SHP77 treated with DMSO at 0.1 percent for 48 hours (cell line): ENCODE results near the gene C2orf42.
"Not testable (repeated sequence)": the region's sequence is repeated elsewhere in the genome, so short reads cannot be mapped to it uniquely, and the experiment has no call there.

Experiments
- DNase-seq: peaks from one replicate; lab custom pipeline; 2025; lab: John Stamatoyannopoulos, UW

The C2orf42 gene

DNA sequence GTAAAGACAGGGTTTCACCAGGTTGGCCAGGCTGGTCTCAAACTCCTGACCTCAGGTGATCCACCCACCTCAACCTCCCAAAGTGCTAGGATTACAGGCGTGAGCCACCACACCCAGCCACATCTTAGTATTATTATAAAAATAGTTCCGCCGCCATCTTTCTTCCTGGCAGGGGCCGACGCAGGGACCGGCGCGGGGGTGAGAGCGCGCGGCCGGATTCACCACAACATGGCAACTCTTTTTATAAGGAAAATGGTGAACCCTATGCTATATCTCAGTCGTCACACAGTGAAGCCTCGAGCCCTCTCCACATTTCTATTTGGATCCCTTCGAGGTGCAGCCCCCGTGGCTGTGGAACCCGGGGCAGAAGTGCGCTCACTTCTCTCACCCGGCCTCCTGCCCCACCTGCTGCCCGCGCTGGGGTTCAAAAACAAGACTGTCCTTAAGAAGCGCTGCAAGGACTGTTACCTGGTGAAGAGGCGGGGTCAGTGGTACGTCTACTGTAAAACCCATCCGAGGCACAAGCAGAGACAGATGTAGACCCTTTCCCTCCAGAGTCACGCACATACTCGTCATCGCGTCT, 88.4 kb downstream of the C2orf42 start:
- DNase-seq, result not testable (repeated sequence)

DNA sequence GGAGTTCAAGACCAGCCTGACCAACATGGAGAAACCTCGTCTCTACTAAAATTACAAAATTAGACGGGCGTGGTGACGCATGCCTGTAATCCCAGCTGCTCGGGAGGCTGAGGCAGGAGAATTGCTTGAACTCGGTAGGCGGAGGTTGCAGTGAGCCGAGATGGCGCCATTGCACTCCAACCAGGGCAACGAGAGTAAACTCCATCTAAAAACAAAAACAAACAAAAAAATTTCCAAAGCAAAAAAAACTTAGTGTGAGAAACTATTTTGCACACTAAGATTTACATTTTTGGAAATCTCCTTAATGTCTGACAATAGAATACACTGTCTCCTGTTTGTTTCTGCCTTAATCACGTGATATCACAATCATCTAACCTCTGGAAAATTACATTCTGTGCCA, 89.1 kb downstream of the C2orf42 start:
- DNase-seq, result not testable (repeated sequence)

DNA sequence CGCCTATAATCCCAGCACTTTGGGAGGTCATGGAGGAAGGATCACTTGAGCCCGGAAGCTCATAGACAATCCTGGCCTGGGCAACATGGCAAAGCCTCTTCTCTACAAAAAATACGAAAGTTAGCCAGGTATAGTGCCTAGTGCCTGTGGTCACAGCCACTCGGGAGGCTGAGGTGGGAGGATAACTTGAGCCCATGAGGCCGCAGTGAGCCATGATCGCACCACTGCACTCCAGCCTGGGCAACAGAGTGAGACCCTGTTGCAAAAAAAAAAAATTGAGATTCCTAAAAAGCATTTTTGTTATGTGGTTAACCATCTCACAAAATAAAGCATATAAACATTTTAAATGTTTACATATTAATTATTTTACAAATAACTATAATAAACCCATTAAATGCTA, 89.6 kb downstream of the C2orf42 start:
- DNase-seq, result no peak
